WERI-Rb-1 (cell line): ENCODE measurements around the gene GABRR3.
A peak's percentile ranks its signal among the peaks of the same experiment; 100 is the strongest.

ENCODE experiments used
- DNase-seq: peaks from one replicate; pipeline ENCODE4 v3.0.0-alpha.2; 2020
- H3K27ac ChIP-seq: fragments of 250-450 bp; sonication (Bioruptor Pico); 2 replicates; pipeline ENCODE4 v1.5.1; 2020; ENCODE audit warnings: mild to moderate bottlenecking, moderate library complexity
- H3K27me3 ChIP-seq: fragments of 250-450 bp; sonication (Bioruptor Pico); 2 replicates; pipeline ENCODE4 v1.5.1; 2021; ENCODE audit warnings: mild to moderate bottlenecking, low read depth, moderate library complexity; ENCODE audit not compliant: insufficient read depth, severe bottlenecking
- H3K36me3 ChIP-seq: fragments of 250-450 bp; sonication (Bioruptor Pico); 2 replicates; pipeline ENCODE4 v1.5.1; 2020; ENCODE audit warnings: mild to moderate bottlenecking, moderate library complexity
- H3K4me3 ChIP-seq: 2 replicates; pipeline ENCODE4 v1.5.1; 2011; ENCODE audit warnings: low read depth, mild to moderate bottlenecking, control low read depth, low read length
- H3K9me3 ChIP-seq: fragments of 250-450 bp; sonication (Bioruptor Pico); 2 replicates; pipeline ENCODE4 v1.5.1; 2021; ENCODE audit warnings: mild to moderate bottlenecking, moderate library complexity; ENCODE audit not compliant: severe bottlenecking
- CTCF ChIP-seq: IDR thresholded peaks from 2 replicates; pipeline ENCODE4 v1.5.1; 2011; ENCODE audit warnings: low read depth, mild to moderate bottlenecking, control low read depth, inconsistent platforms, low read length

Gene GABRR3

GRCh38 chr3:98056035-98056434, 20.9 kb upstream of the GABRR3 start:
- no peak for TF ChIP-seq CTCF
- H3K36me3 ChIP-seq = no peaks in the 10 kb centered on the region
- H3K4me3 ChIP-seq = no peak overlapping the region
- no peaks in the 10 kb centered on the region for H3K27me3 ChIP-seq
- H3K27ac ChIP-seq = no peak overlapping the region
- no peak for DNase-seq
- H3K9me3 ChIP-seq = no peaks in the 10 kb centered on the region

GRCh38 chr3:98049271-98049670, 14.2 kb upstream of the GABRR3 start:
- Histone ChIP-seq H3K4me3 (no peak overlapping the region), H3K36me3 (no peaks in the 10 kb centered on the region), H3K27me3 (no peaks in the 10 kb centered on the region), H3K27ac (no peak overlapping the region), H3K9me3 (no peaks in the 10 kb centered on the region)
- DNase-seq = no peak
- no peak for TF ChIP-seq CTCF

- H3K27ac ChIP-seq = no peak overlapping the region
These were observed 13.5 kb upstream of the GABRR3 start for GRCh38 chr3:98048586-98048985.

GRCh38 chr3:98041350-98041749, 6.2 kb upstream of the GABRR3 start:
- Histone ChIP-seq H3K27ac (no peak overlapping the region), H3K36me3 (no peaks in the 10 kb centered on the region), H3K27me3 (no peaks in the 10 kb centered on the region), H3K9me3 (no peaks in the 10 kb centered on the region), H3K4me3 (no peak overlapping the region)
- no peak for TF ChIP-seq CTCF
- DNase-seq = no peak

More at GRCh38 chr3:98048586-98048985, 13.5 kb upstream of the GABRR3 start:
- TF ChIP-seq CTCF = no peak
- H3K9me3 ChIP-seq = no peaks in the 10 kb centered on the region
- no peaks in the 10 kb centered on the region for H3K36me3 ChIP-seq
- H3K27me3 ChIP-seq = no peaks in the 10 kb centered on the region
- no peak overlapping the region for H3K4me3 ChIP-seq
- DNase-seq = no peak

- H3K36me3 ChIP-seq = no peaks in the 10 kb centered on the region
- no peaks in the 10 kb centered on the region for H3K27me3 ChIP-seq
- peak overlapping the region; percentile 42 for H3K4me3 ChIP-seq
- peak; percentile 66 for DNase-seq
- H3K27ac ChIP-seq = no peak overlapping the region
- TF ChIP-seq CTCF = peak; percentile 83
- H3K9me3 ChIP-seq = no peaks in the 10 kb centered on the region
These were observed 4.4 kb upstream of the GABRR3 start for GRCh38 chr3:98039322-98040024.

GRCh38 chr3:98038876-98039275, 3.8 kb upstream of the GABRR3 start:
- H3K9me3 ChIP-seq = no peaks in the 10 kb centered on the region
- DNase-seq = no peak
- no peak overlapping the region for H3K4me3 ChIP-seq
- no peaks in the 10 kb centered on the region for H3K27me3 ChIP-seq
- no peaks in the 10 kb centered on the region for H3K36me3 ChIP-seq
- TF ChIP-seq CTCF = no peak
- H3K27ac ChIP-seq = no peak overlapping the region
